Sigmoid colon (tissue), 4 donors: Measurements from ENCODE around the gene PROB1.

Source experiments
- CTCF ChIP-seq, 4 experiments: fragments of 450-650 bp in 3 of 4; fragments of 200-600 bp in 1 of 4; IDR thresholded peaks; one replicate each; pipeline ENCODE4 v1.5.1; 2016 to 2019; ENCODE audit warnings: antibody characterized with exemption in 4 of 4, mild to moderate bottlenecking in 3 of 4, moderate library complexity in 2 of 4
- POLR2A ChIP-seq, 2 donors: fragments of 450-650 bp; IDR thresholded peaks; one replicate each; pipeline ENCODE4 v1.6.1; 2016; ENCODE audit warnings: antibody characterized with exemption in 2 of 2, mild to moderate bottlenecking in 2 of 2, moderate library complexity in 2 of 2
- POLR2AphosphoS5 ChIP-seq, 4 donors: sonication (generic); formaldehyde crosslinking; IDR thresholded peaks; one replicate each; pipeline ENCODE4 v1.6.1; 2017; ENCODE audit warnings: antibody characterized with exemption in 4 of 4

GRCh38 chr5:139425497-139425896, 30.6 kb upstream of the PROB1 start:
- TF ChIP-seq POLR2AphosphoS5 (IDR thresholded peaks at IDR 0.05) (no peak), POLR2A (IDR thresholded peaks at IDR 0.05) (no peak), CTCF (IDR thresholded peaks at IDR 0.05) (no peak)
